ENCODE results near the gene FOCAD.
A peak's percentile ranks its signal among the peaks of the same experiment; 100 is the strongest.
"Not testable (repeated sequence)": the region's sequence is repeated elsewhere in the genome, so short reads cannot be mapped to it uniquely, and the experiment has no call there.

FOCAD gene

DNA sequence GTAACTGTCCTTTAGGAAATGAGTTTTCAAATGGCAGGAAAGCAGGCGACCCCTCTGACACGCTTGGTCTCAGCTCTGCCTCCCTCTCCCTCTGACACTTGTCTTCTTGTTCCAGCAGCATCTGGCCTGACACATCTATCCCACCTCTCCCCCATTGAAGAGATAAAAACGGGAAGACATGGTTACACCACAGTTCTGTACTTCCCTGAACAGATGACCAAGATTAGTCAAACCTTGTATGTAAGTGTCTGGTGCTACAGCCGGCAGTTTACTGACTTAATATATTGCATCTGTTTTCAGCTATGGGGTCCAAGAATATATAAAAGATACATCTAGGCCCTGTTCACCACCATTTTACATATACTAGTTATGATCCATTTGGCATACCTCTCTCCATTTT lies 32.1 kb upstream of the FOCAD start:
- H3K36me3 ChIP-seq (ENCODE audit: control insufficient read depth, low read depth, low read length) = no peaks in the 10 kb centered on the region
- H3K27me3 ChIP-seq (ENCODE audit: control insufficient read depth, insufficient read depth, low read length) = no peaks in the 10 kb centered on the region
- no peaks in the 10 kb centered on the region for H3K9me3 ChIP-seq (ENCODE audit: control insufficient read depth, low read depth, low read length)
- H3K9ac ChIP-seq (ENCODE audit: low read length) = no peak overlapping the region
- H3K4me1 ChIP-seq (ENCODE audit: control insufficient read depth, low read depth, low read length) = no peaks in the 10 kb centered on the region
- H3K4me3 ChIP-seq (ENCODE audit: low read length) = no peak overlapping the region
- no peak overlapping the region for H3K27ac ChIP-seq (ENCODE audit: low read length)

DNA sequence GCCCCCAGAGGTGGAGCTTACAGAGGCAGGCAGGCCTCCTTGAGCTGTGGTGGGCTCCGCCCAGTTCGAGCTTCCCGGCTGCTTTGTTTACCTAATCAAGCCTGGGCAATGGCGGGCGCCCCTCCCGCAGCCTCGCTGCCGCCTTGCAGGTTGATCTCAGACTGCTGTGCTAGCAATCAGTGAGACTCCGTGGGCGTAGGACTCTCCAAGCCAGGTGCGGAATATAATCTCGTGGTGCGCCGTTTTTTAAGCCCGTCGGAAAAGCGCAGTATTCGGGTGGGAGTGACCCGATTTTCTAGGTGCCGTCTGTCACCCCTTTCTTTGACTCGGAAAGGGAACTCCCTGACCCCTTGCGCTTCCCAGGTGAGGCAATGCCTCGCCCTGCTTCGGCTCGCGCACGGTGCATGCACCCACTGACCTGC lies 25.8 kb upstream of the FOCAD start:
- Histone ChIP-seq H3K4me3 (ENCODE audit: low read length) (peak overlapping the region; percentile 84), H3K27ac (ENCODE audit: low read length) (peak overlapping the region; percentile 90), H3K9ac (ENCODE audit: low read length) (peak overlapping the region; percentile 72), H3K4me1 (ENCODE audit: control insufficient read depth, low read depth, low read length) (peaks cover 14% of the 10 kb centered on the region)
- H3K36me3 ChIP-seq (ENCODE audit: control insufficient read depth, low read depth, low read length); H3K27me3 ChIP-seq (ENCODE audit: control insufficient read depth, insufficient read depth, low read length); H3K9me3 ChIP-seq (ENCODE audit: control insufficient read depth, low read depth, low read length): not testable (repeated sequence)

DNA sequence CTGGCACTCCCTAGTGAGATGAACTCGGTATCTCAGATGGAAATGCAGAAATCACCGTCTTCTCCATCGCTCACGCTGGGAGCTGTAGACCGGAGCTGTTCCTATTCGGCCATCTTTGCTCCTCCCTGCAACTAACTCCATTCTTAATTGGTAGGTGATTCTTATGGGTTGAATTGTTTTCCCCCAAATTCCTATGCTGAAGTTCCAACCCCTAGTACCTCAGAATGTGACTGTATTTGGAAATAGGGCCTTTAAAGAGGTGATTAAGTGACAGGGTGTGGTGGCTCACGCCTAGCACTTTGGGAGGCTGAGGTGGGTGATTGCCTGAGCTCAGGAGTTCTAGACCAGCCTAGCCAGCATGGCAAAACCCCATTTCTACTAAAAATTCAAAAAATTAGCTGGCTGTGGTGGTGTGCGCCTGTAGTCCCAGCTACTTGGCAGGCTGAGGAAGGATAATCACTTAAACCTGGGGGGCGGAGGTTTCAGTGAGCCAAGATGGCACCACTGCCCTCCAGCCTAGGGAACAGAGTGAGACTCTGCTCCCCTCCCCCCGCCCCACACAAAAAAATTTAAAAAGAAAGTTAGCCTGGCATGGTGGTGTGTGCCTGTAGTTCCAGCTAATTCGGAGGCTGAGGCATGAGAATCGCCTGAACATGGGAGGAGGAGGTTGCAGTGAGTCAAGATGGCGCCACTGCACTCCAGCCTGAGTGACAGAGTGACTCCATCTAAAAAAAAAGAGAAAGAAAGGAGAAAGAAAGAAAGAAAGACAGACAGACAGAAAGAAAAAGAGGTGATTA lies 25.2 kb upstream of the FOCAD start:
- H3K9ac ChIP-seq (ENCODE audit: low read length) = peak overlapping the region; percentile 72
- no peaks in the 10 kb centered on the region for H3K9me3 ChIP-seq (ENCODE audit: control insufficient read depth, low read depth, low read length)
- peak overlapping the region; percentile 90 for H3K27ac ChIP-seq (ENCODE audit: low read length)
- peak overlapping the region; percentile 84 for H3K4me3 ChIP-seq (ENCODE audit: low read length)
- peaks cover 20% of the 10 kb centered on the region for H3K4me1 ChIP-seq (ENCODE audit: control insufficient read depth, low read depth, low read length)
- H3K36me3 ChIP-seq (ENCODE audit: control insufficient read depth, low read depth, low read length) = no peaks in the 10 kb centered on the region
- H3K27me3 ChIP-seq (ENCODE audit: control insufficient read depth, insufficient read depth, low read length) = no peaks in the 10 kb centered on the region

DNA sequence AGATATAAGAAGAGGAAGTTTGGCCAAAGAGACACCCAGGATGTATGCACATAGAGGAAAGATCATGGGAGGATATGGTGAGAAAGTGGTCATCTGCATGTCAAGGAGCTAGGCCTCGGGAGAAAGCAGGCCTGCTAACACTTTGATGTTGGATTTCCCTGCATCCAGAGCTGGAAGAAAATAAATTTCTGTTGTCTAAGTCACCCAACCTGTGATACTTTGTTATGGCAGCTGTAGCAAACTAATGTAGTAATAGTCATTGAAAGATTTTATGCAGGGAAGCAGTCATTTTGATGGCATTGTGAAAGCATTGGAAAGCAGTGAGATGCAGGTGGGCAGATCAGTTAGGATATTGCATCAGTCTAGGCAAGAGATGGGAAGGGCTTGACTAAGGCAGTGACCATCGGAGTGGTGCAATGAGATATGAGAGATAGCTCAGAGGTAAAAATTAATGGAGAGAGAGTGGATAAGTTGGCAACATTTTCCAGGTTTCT lies 24.5 kb upstream of the FOCAD start:
- H3K9ac ChIP-seq (ENCODE audit: low read length) = peak overlapping the region; percentile 72
- peak overlapping the region; percentile 84 for H3K4me3 ChIP-seq (ENCODE audit: low read length)
- peaks cover 23% of the 10 kb centered on the region for H3K4me1 ChIP-seq (ENCODE audit: control insufficient read depth, low read depth, low read length)
- no peaks in the 10 kb centered on the region for H3K27me3 ChIP-seq (ENCODE audit: control insufficient read depth, insufficient read depth, low read length)
- no peaks in the 10 kb centered on the region for H3K9me3 ChIP-seq (ENCODE audit: control insufficient read depth, low read depth, low read length)
- H3K36me3 ChIP-seq (ENCODE audit: control insufficient read depth, low read depth, low read length) = no peaks in the 10 kb centered on the region
- H3K27ac ChIP-seq (ENCODE audit: low read length) = peak overlapping the region; percentile 22

DNA sequence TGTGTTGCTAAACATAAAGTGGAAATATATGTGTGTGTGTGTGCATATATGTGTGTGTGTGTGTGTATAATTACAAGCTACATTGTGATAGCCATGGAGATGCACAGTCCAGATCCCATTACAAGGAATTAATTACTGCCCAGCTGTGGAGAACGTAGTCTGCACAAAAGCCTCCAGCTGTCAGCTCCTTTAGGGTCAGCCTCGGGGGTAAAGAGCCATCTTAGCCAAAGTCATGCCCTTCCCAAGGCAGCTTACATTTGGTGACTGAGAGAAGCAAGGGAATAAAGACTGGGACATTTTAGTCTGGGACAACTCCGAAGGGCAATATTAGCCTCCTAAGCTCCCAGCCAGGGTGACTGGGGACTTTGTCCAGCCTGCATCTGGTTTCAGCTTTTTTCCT lies 21.9 kb upstream of the FOCAD start:
- Histone ChIP-seq H3K27ac (ENCODE audit: low read length) (no peak overlapping the region), H3K4me3 (ENCODE audit: low read length) (no peak overlapping the region), H3K9ac (ENCODE audit: low read length) (no peak overlapping the region), H3K27me3 (ENCODE audit: control insufficient read depth, insufficient read depth, low read length) (no peaks in the 10 kb centered on the region), H3K36me3 (ENCODE audit: control insufficient read depth, low read depth, low read length) (no peaks in the 10 kb centered on the region), H3K4me1 (ENCODE audit: control insufficient read depth, low read depth, low read length) (peaks cover 31% of the 10 kb centered on the region), H3K9me3 (ENCODE audit: control insufficient read depth, low read depth, low read length) (no peaks in the 10 kb centered on the region)

DNA sequence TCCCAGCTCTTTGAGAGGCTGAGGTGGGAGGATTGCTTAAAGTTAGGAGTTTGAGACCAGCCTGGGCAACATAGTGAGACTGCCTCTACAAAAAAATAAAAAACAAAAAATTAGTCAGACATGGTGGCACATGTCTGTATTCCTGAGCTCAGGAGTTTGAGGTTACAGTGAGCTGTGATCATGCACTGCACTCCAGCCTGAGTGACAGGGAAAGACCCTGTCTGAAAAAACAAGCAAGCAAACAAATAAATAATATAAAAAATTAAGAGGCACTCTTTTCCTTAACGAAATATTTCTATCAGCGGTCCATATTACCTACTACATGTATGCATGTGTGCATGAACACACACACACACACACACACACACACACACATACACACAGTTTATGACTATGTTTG lies 20.9 kb upstream of the FOCAD start:
- Histone ChIP-seq H3K4me1 (ENCODE audit: control insufficient read depth, low read depth, low read length) (peaks cover 31% of the 10 kb centered on the region), H3K27ac (ENCODE audit: low read length) (no peak overlapping the region), H3K36me3 (ENCODE audit: control insufficient read depth, low read depth, low read length) (no peaks in the 10 kb centered on the region), H3K9ac (ENCODE audit: low read length) (no peak overlapping the region), H3K9me3 (ENCODE audit: control insufficient read depth, low read depth, low read length) (no peaks in the 10 kb centered on the region), H3K4me3 (ENCODE audit: low read length) (no peak overlapping the region), H3K27me3 (ENCODE audit: control insufficient read depth, insufficient read depth, low read length) (no peaks in the 10 kb centered on the region)

DNA sequence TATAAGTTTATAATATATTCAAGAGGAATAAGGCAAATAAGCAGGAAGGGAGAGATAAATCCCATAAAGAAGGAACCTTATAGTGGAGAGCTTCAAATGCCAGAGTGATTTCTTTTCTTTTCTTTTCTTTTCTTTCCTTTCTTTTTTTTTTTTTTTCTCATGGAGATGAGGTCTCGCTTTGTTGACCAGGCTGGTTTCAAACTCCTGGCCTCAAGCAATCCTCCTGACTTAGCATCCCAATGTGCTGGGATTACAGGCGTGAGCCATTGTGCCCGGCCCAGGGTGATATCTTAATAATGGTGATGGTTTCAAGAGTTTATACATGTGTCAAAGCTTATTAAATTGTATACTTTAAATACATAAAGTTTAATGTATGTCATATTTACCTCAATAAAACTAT lies 19.6 kb upstream of the FOCAD start:
- Histone ChIP-seq H3K9me3 (ENCODE audit: control insufficient read depth, low read depth, low read length) (no peaks in the 10 kb centered on the region), H3K4me1 (ENCODE audit: control insufficient read depth, low read depth, low read length) (peaks cover 28% of the 10 kb centered on the region), H3K4me3 (ENCODE audit: low read length) (no peak overlapping the region), H3K9ac (ENCODE audit: low read length) (no peak overlapping the region), H3K36me3 (ENCODE audit: control insufficient read depth, low read depth, low read length) (no peaks in the 10 kb centered on the region), H3K27ac (ENCODE audit: low read length) (no peak overlapping the region), H3K27me3 (ENCODE audit: control insufficient read depth, insufficient read depth, low read length) (no peaks in the 10 kb centered on the region)

DNA sequence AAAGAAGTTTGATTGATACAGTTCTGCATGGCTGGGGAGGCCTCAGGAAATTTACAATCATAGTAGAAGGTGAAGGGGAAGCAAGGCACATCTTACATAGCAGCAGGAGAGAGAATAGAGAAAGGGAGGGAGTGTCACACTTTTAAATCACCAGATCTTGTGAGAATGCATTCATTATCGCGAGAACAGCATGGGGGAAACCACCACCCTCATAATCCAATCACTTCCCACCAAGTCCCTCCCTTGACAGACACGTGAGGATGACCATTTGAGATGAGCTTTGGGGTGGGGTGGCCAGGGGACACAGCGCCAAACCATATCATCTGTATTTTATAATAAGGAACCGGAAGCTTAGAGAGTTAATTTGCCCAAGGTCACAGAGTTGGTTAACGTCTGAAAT lies 13.7 kb upstream of the FOCAD start:
- peaks cover 10% of the 10 kb centered on the region for H3K4me1 ChIP-seq (ENCODE audit: control insufficient read depth, low read depth, low read length)
- no peak overlapping the region for H3K9ac ChIP-seq (ENCODE audit: low read length)
- no peaks in the 10 kb centered on the region for H3K36me3 ChIP-seq (ENCODE audit: control insufficient read depth, low read depth, low read length)
- no peak overlapping the region for H3K27ac ChIP-seq (ENCODE audit: low read length)
- H3K27me3 ChIP-seq (ENCODE audit: control insufficient read depth, insufficient read depth, low read length) = no peaks in the 10 kb centered on the region
- H3K4me3 ChIP-seq (ENCODE audit: low read length) = no peak overlapping the region
- no peaks in the 10 kb centered on the region for H3K9me3 ChIP-seq (ENCODE audit: control insufficient read depth, low read depth, low read length)

DNA sequence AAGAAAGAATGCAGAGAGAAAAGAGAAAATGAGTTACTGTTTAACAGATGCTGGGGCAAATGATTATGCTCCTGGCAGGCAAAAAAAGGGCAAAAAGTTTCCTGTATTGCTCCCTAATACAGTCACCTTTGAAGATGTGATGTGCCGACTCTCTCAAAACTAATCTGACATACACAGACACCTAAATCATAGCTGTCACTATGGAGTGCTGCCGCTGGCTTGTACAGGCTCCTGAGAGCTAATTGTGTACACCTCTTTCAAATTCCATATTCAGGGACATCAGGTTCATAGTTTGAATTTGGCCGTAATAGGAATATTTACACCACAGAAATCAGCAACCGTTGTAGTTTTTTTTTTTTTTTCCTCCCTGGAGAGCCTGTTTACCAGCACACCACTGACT lies 12.4 kb upstream of the FOCAD start:
- peaks cover 9% of the 10 kb centered on the region for H3K4me1 ChIP-seq (ENCODE audit: control insufficient read depth, low read depth, low read length)
- no peaks in the 10 kb centered on the region for H3K27me3 ChIP-seq (ENCODE audit: control insufficient read depth, insufficient read depth, low read length)
- no peak overlapping the region for H3K4me3 ChIP-seq (ENCODE audit: low read length)
- H3K27ac ChIP-seq (ENCODE audit: low read length) = no peak overlapping the region
- H3K9me3 ChIP-seq (ENCODE audit: control insufficient read depth, low read depth, low read length) = no peaks in the 10 kb centered on the region
- H3K36me3 ChIP-seq (ENCODE audit: control insufficient read depth, low read depth, low read length) = no peaks in the 10 kb centered on the region
- no peak overlapping the region for H3K9ac ChIP-seq (ENCODE audit: low read length)

DNA sequence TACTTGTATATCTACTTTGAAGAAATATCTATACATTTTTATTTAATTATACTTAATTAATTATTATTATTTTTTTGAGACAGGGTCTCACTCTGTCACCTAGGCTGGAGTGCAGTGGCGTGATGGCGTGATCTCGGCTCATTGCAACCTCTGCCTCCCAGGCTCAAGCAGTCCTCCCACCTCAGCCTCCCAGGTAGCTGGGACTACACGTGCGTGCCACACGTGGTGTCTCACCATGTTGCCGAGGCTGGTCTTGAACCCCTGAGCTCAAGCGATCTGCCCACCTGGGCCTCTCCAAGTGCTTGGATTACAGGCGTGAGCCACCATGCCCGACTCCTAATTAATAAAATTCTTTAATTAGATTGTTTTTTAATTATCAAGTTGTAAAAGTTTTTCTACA lies 10.5 kb upstream of the FOCAD start:
- not testable (repeated sequence) for H3K27ac ChIP-seq (ENCODE audit: low read length); H3K4me1 ChIP-seq (ENCODE audit: control insufficient read depth, low read depth, low read length); H3K27me3 ChIP-seq (ENCODE audit: control insufficient read depth, insufficient read depth, low read length); H3K9ac ChIP-seq (ENCODE audit: low read length); H3K4me3 ChIP-seq (ENCODE audit: low read length); H3K36me3 ChIP-seq (ENCODE audit: control insufficient read depth, low read depth, low read length); H3K9me3 ChIP-seq (ENCODE audit: control insufficient read depth, low read depth, low read length)

DNA sequence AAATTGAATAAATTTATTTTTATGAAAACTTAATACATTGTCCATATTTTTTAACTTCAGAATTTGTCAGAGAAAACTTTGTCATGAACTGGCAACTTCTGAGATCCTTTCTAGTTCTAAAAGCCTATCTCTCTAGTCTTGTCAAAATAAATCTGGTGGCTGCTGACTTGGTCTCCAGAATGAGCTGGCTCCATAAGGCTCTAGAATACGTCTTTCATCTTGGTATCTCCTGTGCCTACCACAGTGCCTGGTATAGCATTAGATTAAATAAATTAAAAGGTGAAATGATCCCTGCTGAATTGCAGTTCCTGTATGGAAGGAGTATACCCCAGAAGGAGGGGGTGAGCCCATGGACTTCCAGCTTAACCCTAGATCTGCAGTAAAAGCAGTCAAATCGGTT lies 2.6 kb upstream of the FOCAD start:
- Histone ChIP-seq H3K4me3 (ENCODE audit: low read length) (no peak overlapping the region), H3K9ac (ENCODE audit: low read length) (no peak overlapping the region), H3K36me3 (ENCODE audit: control insufficient read depth, low read depth, low read length) (no peaks in the 10 kb centered on the region), H3K27me3 (ENCODE audit: control insufficient read depth, insufficient read depth, low read length) (no peaks in the 10 kb centered on the region), H3K27ac (ENCODE audit: low read length) (no peak overlapping the region), H3K9me3 (ENCODE audit: control insufficient read depth, low read depth, low read length) (no peaks in the 10 kb centered on the region), H3K4me1 (ENCODE audit: control insufficient read depth, low read depth, low read length) (peaks cover 15% of the 10 kb centered on the region)

DNA sequence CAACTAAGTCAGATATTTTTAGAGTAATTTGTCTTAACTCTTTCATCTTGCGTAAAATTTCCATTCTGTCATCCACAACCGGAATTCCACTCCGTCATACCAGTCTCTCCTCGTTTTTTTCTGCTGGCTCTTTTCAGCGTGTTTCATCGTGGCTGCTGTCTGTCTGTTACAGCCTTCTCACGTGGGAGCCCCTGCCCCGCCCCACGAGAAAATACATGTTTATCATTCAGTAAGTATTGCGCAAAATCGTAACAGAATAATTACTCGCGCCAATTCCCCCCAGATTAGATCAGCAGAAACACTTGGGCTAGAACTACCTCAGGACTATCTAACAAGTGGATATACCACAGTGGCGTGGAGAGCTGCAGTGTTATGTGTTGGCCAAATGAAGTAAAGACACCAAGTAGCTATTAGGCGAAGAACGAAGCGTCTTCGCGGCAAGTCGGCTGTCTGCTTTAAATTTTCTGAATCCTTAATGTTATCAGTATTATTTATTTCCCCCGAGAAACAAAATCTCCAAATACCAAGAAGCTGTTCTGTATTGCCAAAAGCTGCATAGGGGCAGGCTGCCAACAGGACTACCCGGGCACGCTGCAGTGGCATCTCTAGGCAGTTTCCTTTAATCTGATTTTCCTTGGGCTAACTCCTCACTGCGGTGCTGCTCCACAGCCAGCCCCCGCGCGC lies 566 bp upstream of the FOCAD start:
- H3K36me3 ChIP-seq (ENCODE audit: control insufficient read depth, low read depth, low read length) = no peaks in the 10 kb centered on the region
- peak overlapping the region; percentile 89 for H3K4me3 ChIP-seq (ENCODE audit: low read length)
- no peaks in the 10 kb centered on the region for H3K9me3 ChIP-seq (ENCODE audit: control insufficient read depth, low read depth, low read length)
- peak overlapping the region; percentile 36 for H3K9ac ChIP-seq (ENCODE audit: low read length)
- H3K4me1 ChIP-seq (ENCODE audit: control insufficient read depth, low read depth, low read length) = peaks cover 15% of the 10 kb centered on the region
- H3K27me3 ChIP-seq (ENCODE audit: control insufficient read depth, insufficient read depth, low read length) = no peaks in the 10 kb centered on the region
- H3K27ac ChIP-seq (ENCODE audit: low read length) = no peak overlapping the region
